GM19438 (cell line): ENCODE results near the gene TMEM139.
A peak's percentile ranks its signal among the peaks of the same experiment; 100 is the strongest.

Experiments used
- ATAC-seq: cut with Tn5 transposase; IDR thresholded peaks from one replicate; pipeline ENCODE4 v1.9.1; 2021; ENCODE audit warnings: low read depth; ENCODE audit not compliant: unreplicated experiment

Gene TMEM139

DNA sequence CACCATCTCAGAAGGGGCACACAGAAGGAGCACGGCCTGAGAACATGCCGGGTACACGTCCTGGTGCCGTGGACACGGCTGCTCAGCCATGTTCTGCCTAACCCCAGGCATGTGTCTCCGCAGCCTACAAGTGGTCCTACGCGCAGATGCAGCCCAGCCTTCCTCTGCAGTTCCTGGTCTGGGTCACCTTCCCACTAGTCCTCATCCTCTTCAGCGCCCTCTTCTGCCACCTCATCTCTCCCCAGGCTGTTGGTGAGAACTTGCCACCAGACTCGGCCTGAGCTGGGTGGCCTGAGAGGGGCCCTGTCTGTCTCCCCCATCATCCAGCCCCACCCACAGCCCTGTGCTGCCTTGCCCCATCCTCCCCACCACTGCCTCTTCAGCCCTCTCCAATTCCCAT, 36.5 kb downstream of the TMEM139 start:
- ATAC-seq: no peak

- ATAC-seq: no peak
Measured at GRCh38 chr7:143321734-143322133, 37.0 kb downstream of the TMEM139 start.

DNA sequence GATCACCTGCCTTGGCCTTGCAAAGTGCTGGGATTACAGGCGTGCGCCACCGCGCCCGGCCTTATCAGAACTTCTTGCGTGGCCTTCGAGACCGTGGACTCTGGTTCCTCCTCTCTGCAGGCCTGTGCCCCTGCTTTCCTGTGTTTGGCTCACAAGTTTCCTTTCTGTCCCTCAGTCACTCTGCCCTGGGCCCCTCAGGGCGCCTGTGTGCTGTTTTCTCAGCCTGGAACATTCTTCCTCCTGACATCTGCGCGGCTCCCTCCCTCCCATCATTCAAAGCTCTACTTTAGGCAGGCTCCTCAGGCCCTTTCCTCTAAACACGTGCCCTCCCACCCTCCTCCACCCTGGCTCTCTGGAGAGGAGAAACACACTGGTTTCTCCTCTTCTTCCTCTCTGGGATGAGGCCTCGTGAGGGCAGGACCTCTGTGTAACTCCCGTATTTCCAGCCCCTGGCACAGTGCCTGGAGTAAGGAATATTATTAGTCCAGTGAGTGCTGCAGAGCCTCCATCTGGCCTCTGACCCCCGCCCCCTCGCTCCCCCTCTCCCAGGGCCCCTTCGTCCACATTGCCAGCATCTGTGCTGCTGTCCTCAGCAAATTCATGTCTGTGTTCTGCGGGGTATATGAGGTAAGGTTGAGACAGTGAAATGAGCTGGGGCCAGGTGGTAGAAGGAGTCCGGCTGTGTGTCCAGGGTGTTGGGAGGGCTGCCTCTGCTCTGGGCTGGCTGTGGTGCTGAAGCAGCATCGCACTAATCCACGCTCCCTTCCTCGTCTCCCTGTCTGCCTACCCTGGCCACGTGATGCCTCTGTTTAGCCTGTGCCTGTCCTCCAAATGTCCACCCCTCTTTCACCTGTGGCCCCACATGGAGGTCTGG, 38.2 kb downstream of the TMEM139 start:
- no peak for ATAC-seq

GRCh38 chr7:143323653-143324052, 38.9 kb downstream of the TMEM139 start:
- ATAC-seq: no peak

DNA sequence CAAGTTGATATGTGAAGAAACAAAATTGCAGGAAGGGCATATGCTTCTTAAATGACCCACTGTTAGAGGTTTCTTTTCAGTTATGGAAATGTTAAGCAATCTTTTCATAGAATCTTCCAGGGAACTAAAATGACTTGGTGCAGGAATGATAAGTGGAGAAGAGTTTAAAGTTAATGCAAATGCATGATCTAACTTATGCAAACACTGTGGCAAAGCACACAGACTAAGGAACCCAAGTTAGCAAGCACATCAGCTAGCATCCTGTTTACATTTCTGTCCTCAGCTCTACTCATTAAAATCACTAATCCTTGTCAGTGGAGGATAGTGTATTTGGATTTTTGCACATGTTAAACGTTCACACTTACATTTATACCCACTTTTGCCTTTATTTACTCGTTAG, 40.5 kb downstream of the TMEM139 start:
- peak; percentile 41 for ATAC-seq

DNA sequence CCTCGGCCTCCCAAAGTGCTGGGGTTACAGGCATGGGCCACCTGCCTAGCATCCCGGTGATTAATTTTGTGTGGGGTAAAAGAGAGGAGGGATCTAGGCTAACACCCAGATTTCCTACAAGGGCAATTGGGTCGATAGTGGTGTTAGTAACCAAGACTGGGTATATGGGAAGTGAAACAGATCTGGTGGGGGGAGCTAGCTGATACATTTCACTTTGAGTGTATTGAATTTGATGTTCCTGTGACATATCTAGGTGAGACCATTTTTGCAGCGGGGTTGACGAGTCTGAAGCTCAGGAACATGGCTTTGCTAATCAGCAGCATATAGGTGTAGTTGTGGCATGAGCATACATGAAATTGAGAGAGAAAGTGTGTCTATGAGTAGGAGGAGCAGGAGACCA, 43.1 kb downstream of the TMEM139 start:
- peak; percentile 59 for ATAC-seq

- no peak for ATAC-seq
Measured at GRCh38 chr7:143329471-143330170, 44.9 kb downstream of the TMEM139 start.

- no peak for ATAC-seq
Measured at GRCh38 chr7:143331179-143331801, 46.5 kb downstream of the TMEM139 start.

DNA sequence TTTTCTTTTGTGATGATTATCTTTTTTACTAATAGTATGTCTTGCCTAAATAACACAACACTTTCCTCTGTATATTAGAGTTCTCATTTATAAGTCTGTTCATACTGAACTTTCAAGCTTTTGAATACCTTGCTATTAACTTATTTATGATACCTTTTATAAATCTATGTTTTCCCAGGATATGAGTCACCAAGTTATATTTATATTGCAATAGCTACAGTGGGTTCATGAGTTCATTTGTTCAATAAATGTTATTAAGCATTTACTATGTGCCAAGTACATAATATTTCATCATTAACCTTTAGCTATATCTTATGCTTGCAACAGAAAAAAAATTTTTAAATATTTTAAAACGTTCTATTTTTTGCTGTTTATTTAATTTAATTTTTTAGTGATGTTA, 49.5 kb downstream of the TMEM139 start:
- ATAC-seq: no peak

DNA sequence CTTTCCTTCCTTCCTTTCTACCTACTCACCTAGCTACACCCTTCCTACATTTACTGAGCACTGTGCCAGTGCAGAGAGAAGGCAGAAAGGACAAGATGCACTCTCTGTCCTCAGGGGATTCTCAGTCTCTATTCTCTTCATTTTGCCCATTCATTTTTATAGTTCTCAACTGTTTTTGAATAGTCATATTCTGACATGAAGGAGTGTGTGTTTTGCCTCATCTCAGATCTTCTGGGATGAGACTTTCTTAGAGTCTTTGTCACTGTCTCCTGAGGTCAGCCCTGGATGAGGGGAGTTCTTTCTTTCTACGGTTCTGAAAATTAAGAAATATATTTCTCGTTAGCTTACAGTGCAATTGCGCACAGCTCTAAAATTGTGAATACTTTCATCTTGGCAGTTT, 52.5 kb downstream of the TMEM139 start:
- no peak for ATAC-seq
